K562 (cell line): ENCODE data around the gene CCL3. TPM values are rescaled to one million over a fixed set of nuclear protein-coding genes. Genes with fewer than 3 reads are reported as not detected.

Experiments
- ATAC-seq: fragments of 200-7000 bp; cut with Tn5 transposase; 3 replicates; pipeline ENCODE4 v1.9.1; 2020; ENCODE audit warnings: moderate library complexity
- BruUV-seq: library from RNA; stranded (reverse); fragments of 400-500 nt; replicated peaks from 2 replicates; lab custom pipeline; 2021; lab: Mats Ljungman, UMichigan
- CTCF ChIA-PET: fragments of 300-600 bp; formaldehyde crosslinking; extraction: SDS; loops from one replicate; lab custom pipeline; 2021; ENCODE audit warnings: low intra/inter-chr PET ratio; lab: Yijun Ruan, JAX
- POLR2A ChIA-PET: fragments of 300-600, 350-650 bp; sonication (Branson Sonifier 250); formaldehyde crosslinking; extraction: SDS; loops from one replicate; lab custom pipeline; 2021; ENCODE audit warnings: antibody characterized with exemption, inconsistent platforms; lab: Yijun Ruan, JAX
- DNase-seq, 4 experiments: peaks; one replicate each; pipeline versions ENCODE4 v3.0.0 to v3.0.0-alpha.2; 2011 to 2018; ENCODE audit warnings: low spot score in 3 of 4, mixed read lengths in 3 of 4; ENCODE audit errors: extremely low read depth in 1 of 4
- FAIRE-seq: peaks from 2 replicates; lab custom pipeline; 2011; peaks lifted over from hg19 to GRCh38; lab: Jason Lieb, UNC
- H2AFZ ChIP-seq: 2 replicates; pipeline ENCODE4 v1.6.0; 2011; ENCODE audit warnings: low read depth, low read length, control low read depth, inconsistent platforms
- H3K27ac ChIP-seq: fragments of 200-600 bp; 3 replicates; pipeline ENCODE4 v1.8.0; 2011; ENCODE audit warnings: low read depth, mild to moderate bottlenecking, control low read depth, inconsistent platforms, low read length, moderate library complexity, mixed read lengths; ENCODE audit errors: extremely low read depth
- H3K27me3 ChIP-seq, 2 experiments: fragments of 300-600 bp in 1 of 2; 2 replicates in 1 of 2; 3 replicates in 1 of 2; pipeline versions ENCODE4 v1.6.0 to v1.8.0; 2011; ENCODE audit warnings: inconsistent platforms in 2 of 2, low read length in 2 of 2, mild to moderate bottlenecking in 1 of 2, mixed read lengths in 1 of 2, moderate library complexity in 1 of 2; ENCODE audit not compliant: control insufficient read depth in 2 of 2, insufficient read depth in 2 of 2
- H3K36me3 ChIP-seq: fragments of 300-600 bp; 3 replicates; pipeline ENCODE4 v1.8.0; 2011; ENCODE audit warnings: mild to moderate bottlenecking, low read length, inconsistent platforms; ENCODE audit not compliant: control insufficient read depth, insufficient read depth
- H3K4me1 ChIP-seq, 2 experiments: fragments of 200-600 bp in 1 of 2; replicated peaks in 1 of 2; 2 replicates in 1 of 2; 3 replicates in 1 of 2; pipeline versions ENCODE4 v1.5.1 to v1.8.0; 2011; ENCODE audit warnings: inconsistent platforms in 2 of 2, low read length in 2 of 2, mild to moderate bottlenecking in 1 of 2, mixed read lengths in 1 of 2, moderate library complexity in 1 of 2; ENCODE audit not compliant: control insufficient read depth in 2 of 2, insufficient read depth in 2 of 2
- H3K4me2 ChIP-seq: 2 replicates; pipeline ENCODE4 v1.6.1; 2011; ENCODE audit warnings: low read length, control low read depth, inconsistent platforms, mixed read lengths; ENCODE audit not compliant: insufficient read depth
- H3K4me3 ChIP-seq: fragments of 200-600 bp; sonication (generic), shearing (Covaris generic); 2 replicates; pipeline ENCODE4 v1.5.1; 2016; ENCODE audit warnings: control low read depth, inconsistent platforms
- H3K79me2 ChIP-seq: fragments of 200-600 bp; 3 replicates; pipeline ENCODE4 v1.8.0; 2011; ENCODE audit warnings: low read length, inconsistent platforms; ENCODE audit not compliant: control insufficient read depth, insufficient read depth
- H3K9ac ChIP-seq, 2 experiments: 2 replicates each; pipeline versions ENCODE4 v1.6.0 to v1.6.1; 2011; ENCODE audit warnings: low read depth in 2 of 2, low read length in 2 of 2, control low read depth in 1 of 2, inconsistent platforms in 1 of 2, mild to moderate bottlenecking in 1 of 2, mixed read lengths in 1 of 2; ENCODE audit not compliant: insufficient read depth in 1 of 2
- H3K9me1 ChIP-seq: one replicate; pipeline ENCODE4 v1.6.0; 2011; ENCODE audit warnings: inconsistent platforms, mild to moderate bottlenecking, low read length, moderate library complexity; ENCODE audit not compliant: control insufficient read depth, insufficient read depth
- H3K9me3 ChIP-seq: replicated peaks from 2 replicates; pipeline ENCODE4 v1.5.1; 2011; ENCODE audit warnings: low read depth, low read length, inconsistent platforms; ENCODE audit not compliant: control insufficient read depth, insufficient read depth
- H4K20me1 ChIP-seq: replicated peaks from 2 replicates; pipeline ENCODE4 v1.6.1; 2011; ENCODE audit warnings: low read length, inconsistent platforms, mixed read lengths; ENCODE audit not compliant: control insufficient read depth, insufficient read depth
- CBX1 ChIP-seq: sonication (generic); IDR thresholded peaks from 2 replicates; pipeline ENCODE4 v1.6.1; 2016; ENCODE audit warnings: antibody characterized with exemption, low read depth, mild to moderate bottlenecking
- E2F3 ChIP-seq: fragments of 250-450 bp; sonication (Bioruptor Pico); IDR thresholded peaks from 2 replicates; pipeline ENCODE4 v1.4.0; 2020; ENCODE audit warnings: mild to moderate bottlenecking
- HMG20A ChIP-seq: fragments of 450-650 bp; formaldehyde crosslinking; conservative IDR thresholded peaks from 2 replicates; pipeline ENCODE4 v1.4.0; 2020; ENCODE audit warnings: mild to moderate bottlenecking, mixed read lengths
- HOXB6 ChIP-seq: fragments of 250-450 bp; sonication (Bioruptor Pico); IDR thresholded peaks from 2 replicates; pipeline ENCODE4 v1.5.1; 2022; ENCODE audit warnings: mild to moderate bottlenecking, borderline replicate concordance
- KLF1 ChIP-seq: fragments of 450-650 bp; IDR thresholded peaks from 2 replicates; pipeline ENCODE4 v1.6.1; 2016; ENCODE audit warnings: missing genetic modification characterization, missing compliant biosample characterization
- PRMT5 ChIP-seq: sonication (generic); formaldehyde crosslinking; IDR thresholded peaks from 2 replicates; pipeline ENCODE4 v1.5.0; 2020; ENCODE audit warnings: missing genetic modification reagents
- TOE1 ChIP-seq, 2 experiments: fragments of 450-650 bp in 1 of 2; sonication (generic) in 1 of 2; formaldehyde crosslinking in 1 of 2; IDR thresholded peaks; 2 replicates each; pipeline versions ENCODE4 v1.7.1 to v1.8.0; 2016 to 2022; ENCODE audit warnings: borderline replicate concordance in 2 of 2, mild to moderate bottlenecking in 2 of 2, antibody characterized with exemption in 1 of 2, inconsistent platforms in 1 of 2, low read depth in 1 of 2, missing genetic modification reagents in 1 of 2, moderate library complexity in 1 of 2
- WGBS: fragments of 100-300 bp; shearing (Covaris generic); methylation state at CpG from one replicate; pipeline ENCODE4 v1.1.6; 2016; ENCODE audit warnings: low coverage, mixed read lengths; ENCODE audit not compliant: insufficient coverage; ENCODE audit errors: missing lambda C conversion rate; 5-methylcytosine and 5-hydroxymethylcytosine counted together
- in situ Hi-C: fragments of 300-500 bp; cut with MboI; formaldehyde crosslinking; loops from 4 replicates; pipeline ENCODE4 v1.15.0; 2018; ENCODE audit warnings: inconsistent platforms, mixed read lengths
- intact Hi-C: fragments of 100-400 bp; cut with micrococcal nuclease; formaldehyde crosslinking; loops from 2 replicates; pipeline ENCODE4 v1.14.2; 2022
- polyA plus RNA-seq, 8 experiments: library from polyadenylated mRNA; depleted of rRNA in 4 of 8; stranded (reverse) in 5 of 8; unstranded in 3 of 8; fragments of >200 nt; fragmentation: Nextera tagmentation in 2 of 8; fragmentation: Illumina TruSeq in 1 of 8; extraction: Ambion mirVana in 2 of 8; extraction: Trizol in 1 of 8; gene quantifications; 2 replicates each; pipeline versions ENCODE4 v1.2.1 to v1.2.3, GENCODE V29; 2011 to 2014; ENCODE audit warnings: inconsistent platforms in 1 of 8, missing spikeins in 1 of 8
- total RNA-seq, 7 experiments: library from RNA; depleted of rRNA in 6 of 7; stranded (reverse); fragments of >200 nt in 6 of 7; fragmentation: Illumina TruSeq in 2 of 7; extraction: Trizol in 2 of 7; gene quantifications; 2 replicates each; pipeline versions ENCODE4 v1.2.1 to v1.2.3, GENCODE V29; 2011 to 2021; ENCODE audit warnings: low replicate concordance in 1 of 7
- TF ChIP-seq, protein P1 (sequence below): fragments of 150-350 bp; IDR thresholded peaks from 2 replicates; pipeline ENCODE4 v1.6.1; 2014; ENCODE audit warnings: low read depth, mild to moderate bottlenecking, low read length, borderline replicate concordance

Gene CCL3
- total and polyA plus RNA-seq, 9 of the 15 experiments (the other 6 are each of a cell fraction or from before 2014, with no cell fraction given), result 0.58 TPM; not detected in 8

DNA sequence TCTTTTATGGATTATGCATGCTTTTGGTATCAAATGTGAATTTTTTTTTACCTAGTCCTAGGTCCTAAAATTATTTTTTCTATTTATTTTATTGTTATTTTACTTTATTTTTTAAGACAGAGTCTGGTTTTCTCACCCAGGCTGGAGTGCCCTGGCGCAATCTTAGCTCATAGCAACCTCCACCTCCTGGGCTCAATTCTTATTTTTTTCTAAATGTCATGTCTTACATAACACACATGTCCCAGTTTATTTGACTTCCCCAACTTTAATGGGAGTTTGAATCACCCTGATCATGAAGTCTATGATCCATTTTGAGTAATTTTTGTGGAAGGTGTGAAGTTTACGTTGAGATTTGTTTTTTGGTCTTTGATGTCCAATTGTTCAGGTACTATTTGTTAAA is 29.1 kb downstream of the CCL3 start:
- POLR2A ChIA-PET, result no interaction called here
- Histone ChIP-seq H3K9me3 (no peaks in the 10 kb centered on the region), H3K27me3 (peaks cover 0 to 4% of the 10 kb centered on the region in 2 experiments; a peak in 2 of 5 replicates), H2AFZ (no peak overlapping the region), H3K4me1 (no peaks in the 10 kb centered on the region), H3K9ac (no peak overlapping the region), H3K27ac (no peak overlapping the region), H3K4me3 (no peak overlapping the region), H3K36me3 (no peaks in the 10 kb centered on the region), H3K4me2 (no peak overlapping the region)
- DNase-seq (no peak), FAIRE-seq (no peak)
- 3% methylated on average over 2 of the region's 2 CpGs for WGBS
- in situ Hi-C loops (no loop called here), intact Hi-C loops (no loop called here)
- CTCF ChIA-PET, result no interaction called here
- TF ChIP-seq KLF1 (tag) (no peak), HOXB6 (CRISPR knock-in tag) (no peak), TOE1 (IDR thresholded peaks at IDR 0.05; ENCODE audit: borderline replicate concordance) (no peak), TOE1 (CRISPR knock-in tag; IDR thresholded peaks at IDR 0.05; ENCODE audit: borderline replicate concordance, low read depth) (no peak), CBX1 (no peak), E2F3 (no peak), HMG20A (CRISPR knock-in tag) (no peak), PRMT5 (no peak)
- TF ChIP-seq, protein P1, sequence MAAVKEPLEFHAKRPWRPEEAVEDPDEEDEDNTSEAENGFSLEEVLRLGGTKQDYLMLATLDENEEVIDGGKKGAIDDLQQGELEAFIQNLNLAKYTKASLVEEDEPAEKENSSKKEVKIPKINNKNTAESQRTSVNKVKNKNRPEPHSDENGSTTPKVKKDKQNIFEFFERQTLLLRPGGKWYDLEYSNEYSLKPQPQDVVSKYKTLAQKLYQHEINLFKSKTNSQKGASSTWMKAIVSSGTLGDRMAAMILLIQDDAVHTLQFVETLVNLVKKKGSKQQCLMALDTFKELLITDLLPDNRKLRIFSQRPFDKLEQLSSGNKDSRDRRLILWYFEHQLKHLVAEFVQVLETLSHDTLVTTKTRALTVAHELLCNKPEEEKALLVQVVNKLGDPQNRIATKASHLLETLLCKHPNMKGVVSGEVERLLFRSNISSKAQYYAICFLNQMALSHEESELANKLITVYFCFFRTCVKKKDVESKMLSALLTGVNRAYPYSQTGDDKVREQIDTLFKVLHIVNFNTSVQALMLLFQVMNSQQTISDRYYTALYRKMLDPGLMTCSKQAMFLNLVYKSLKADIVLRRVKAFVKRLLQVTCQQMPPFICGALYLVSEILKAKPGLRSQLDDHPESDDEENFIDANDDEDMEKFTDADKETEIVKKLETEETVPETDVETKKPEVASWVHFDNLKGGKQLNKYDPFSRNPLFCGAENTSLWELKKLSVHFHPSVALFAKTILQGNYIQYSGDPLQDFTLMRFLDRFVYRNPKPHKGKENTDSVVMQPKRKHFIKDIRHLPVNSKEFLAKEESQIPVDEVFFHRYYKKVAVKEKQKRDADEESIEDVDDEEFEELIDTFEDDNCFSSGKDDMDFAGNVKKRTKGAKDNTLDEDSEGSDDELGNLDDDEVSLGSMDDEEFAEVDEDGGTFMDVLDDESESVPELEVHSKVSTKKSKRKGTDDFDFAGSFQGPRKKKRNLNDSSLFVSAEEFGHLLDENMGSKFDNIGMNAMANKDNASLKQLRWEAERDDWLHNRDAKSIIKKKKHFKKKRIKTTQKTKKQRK, result no peak
- TF ChIP-seq, all 486 proteins: peak for 0
- no TSS peak for BruUV-seq
- no peaks in the 10 kb centered on the region for H4K20me1 ChIP-seq
- no peaks in the 10 kb centered on the region for H3K9me1 ChIP-seq
- no peak for ATAC-seq
- no peaks in the 10 kb centered on the region for H3K79me2 ChIP-seq
